ENCODE results near the gene ROBO2.

ROBO2 gene

GRCh38 chr3:77222701-77223100 lies 182.8 kb downstream of the ROBO2 start:
- Histone ChIP-seq H3K4me1 (ENCODE audit: control insufficient read depth, insufficient read depth, low read length) (no peaks in the 10 kb centered on the region), H3K27ac (ENCODE audit: low read depth, low read length) (no peak overlapping the region), H3K4me3 (ENCODE audit: low read length) (no peak overlapping the region), H3K36me3 (ENCODE audit: control insufficient read depth, insufficient read depth, low read length) (no peaks in the 10 kb centered on the region), H3K27me3 (ENCODE audit: control insufficient read depth, insufficient read depth, low read length) (no peaks in the 10 kb centered on the region), H3K9ac (ENCODE audit: low read length) (no peak overlapping the region)

- Histone ChIP-seq H3K27me3 (ENCODE audit: control insufficient read depth, insufficient read depth, low read length) (no peaks in the 10 kb centered on the region), H3K27ac (ENCODE audit: low read depth, low read length) (no peak overlapping the region), H3K9ac (ENCODE audit: low read length) (no peak overlapping the region), H3K4me1 (ENCODE audit: control insufficient read depth, insufficient read depth, low read length) (no peaks in the 10 kb centered on the region), H3K4me3 (ENCODE audit: low read length) (no peak overlapping the region), H3K36me3 (ENCODE audit: control insufficient read depth, insufficient read depth, low read length) (no peaks in the 10 kb centered on the region)
Measured at GRCh38 chr3:77227567-77227966, 187.7 kb downstream of the ROBO2 start.

- H3K4me3 ChIP-seq (ENCODE audit: low read length), result no peak overlapping the region
- no peaks in the 10 kb centered on the region for H3K27me3 ChIP-seq (ENCODE audit: control insufficient read depth, insufficient read depth, low read length)
- H3K4me1 ChIP-seq (ENCODE audit: control insufficient read depth, insufficient read depth, low read length), result no peaks in the 10 kb centered on the region
- H3K36me3 ChIP-seq (ENCODE audit: control insufficient read depth, insufficient read depth, low read length), result no peaks in the 10 kb centered on the region
- H3K9ac ChIP-seq (ENCODE audit: low read length), result no peak overlapping the region
- no peak overlapping the region for H3K27ac ChIP-seq (ENCODE audit: low read depth, low read length)
Measured at GRCh38 chr3:77232557-77232956, 192.7 kb downstream of the ROBO2 start.

DNA sequence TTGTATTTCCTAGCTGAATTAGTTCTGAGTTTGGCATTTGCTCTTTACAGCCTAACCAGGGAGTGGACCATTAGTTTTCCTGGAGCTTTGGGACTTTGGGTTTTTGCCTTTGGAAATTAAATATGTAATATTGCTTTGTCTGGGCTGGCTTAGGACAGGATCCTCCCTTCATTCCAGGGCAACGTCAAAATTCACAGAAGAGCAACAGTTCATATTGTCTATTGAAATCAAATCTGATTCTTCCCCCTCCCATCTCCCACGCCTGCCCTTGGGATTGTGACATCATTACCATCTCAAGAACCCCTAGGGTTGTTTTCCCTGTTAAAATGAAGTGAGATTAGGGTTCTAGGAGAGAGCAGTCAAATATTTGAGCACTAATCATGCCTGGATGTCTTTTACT lies 194.1 kb downstream of the ROBO2 start:
- no peaks in the 10 kb centered on the region for H3K27me3 ChIP-seq (ENCODE audit: control insufficient read depth, insufficient read depth, low read length)
- no peak overlapping the region for H3K9ac ChIP-seq (ENCODE audit: low read length)
- H3K4me3 ChIP-seq (ENCODE audit: low read length), result no peak overlapping the region
- no peak overlapping the region for H3K27ac ChIP-seq (ENCODE audit: low read depth, low read length)
- no peaks in the 10 kb centered on the region for H3K4me1 ChIP-seq (ENCODE audit: control insufficient read depth, insufficient read depth, low read length)
- no peaks in the 10 kb centered on the region for H3K36me3 ChIP-seq (ENCODE audit: control insufficient read depth, insufficient read depth, low read length)

DNA sequence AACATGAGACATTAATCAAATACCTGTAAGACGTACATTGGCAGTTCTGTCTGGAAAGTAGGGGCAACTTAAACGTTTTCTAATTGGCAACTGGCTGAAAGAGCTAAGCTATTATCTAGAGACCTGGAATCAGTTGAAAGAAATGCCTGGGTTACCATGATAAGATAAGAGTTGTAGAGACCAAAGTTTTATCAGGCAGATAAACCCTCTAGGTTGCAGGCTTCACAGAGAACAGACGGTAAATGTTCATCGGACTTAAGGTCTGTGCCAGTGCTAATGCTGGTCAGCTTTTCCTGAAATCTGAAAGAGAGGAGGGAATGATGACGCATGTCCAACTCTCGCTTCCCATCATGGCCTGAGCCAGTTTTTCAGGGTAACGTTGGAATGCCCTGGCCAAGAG lies 196.2 kb downstream of the ROBO2 start:
- Histone ChIP-seq H3K27me3 (ENCODE audit: control insufficient read depth, insufficient read depth, low read length) (no peaks in the 10 kb centered on the region), H3K27ac (ENCODE audit: low read depth, low read length) (no peak overlapping the region), H3K4me1 (ENCODE audit: control insufficient read depth, insufficient read depth, low read length) (no peaks in the 10 kb centered on the region), H3K9ac (ENCODE audit: low read length) (no peak overlapping the region), H3K4me3 (ENCODE audit: low read length) (no peak overlapping the region), H3K36me3 (ENCODE audit: control insufficient read depth, insufficient read depth, low read length) (no peaks in the 10 kb centered on the region)

- no peak overlapping the region for H3K9ac ChIP-seq (ENCODE audit: low read length)
- H3K4me1 ChIP-seq (ENCODE audit: control insufficient read depth, insufficient read depth, low read length), result no peaks in the 10 kb centered on the region
- no peak overlapping the region for H3K4me3 ChIP-seq (ENCODE audit: low read length)
- H3K27ac ChIP-seq (ENCODE audit: low read depth, low read length), result no peak overlapping the region
- no peaks in the 10 kb centered on the region for H3K36me3 ChIP-seq (ENCODE audit: control insufficient read depth, insufficient read depth, low read length)
- H3K27me3 ChIP-seq (ENCODE audit: control insufficient read depth, insufficient read depth, low read length), result no peaks in the 10 kb centered on the region
Measured at GRCh38 chr3:77240072-77240650, 200.3 kb downstream of the ROBO2 start.

DNA sequence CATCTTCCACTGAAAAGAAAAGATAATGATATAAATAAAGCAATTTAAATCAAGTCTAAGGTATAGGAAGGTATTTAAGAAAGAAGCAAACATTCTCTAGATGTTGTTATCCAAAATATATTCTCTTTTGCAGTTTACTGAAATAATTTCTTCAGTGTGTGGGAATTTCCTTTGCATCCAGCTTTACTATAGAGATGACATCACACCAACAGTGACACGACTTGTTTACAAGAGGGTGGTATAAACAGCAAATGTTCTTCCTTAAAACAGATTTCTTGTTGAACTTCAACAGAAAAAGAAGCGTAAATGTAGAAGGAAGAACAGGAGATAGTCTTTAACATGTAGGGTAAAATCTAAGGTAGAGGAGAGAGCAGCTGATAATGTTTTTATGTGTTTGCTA lies 202.5 kb downstream of the ROBO2 start:
- H3K4me3 ChIP-seq (ENCODE audit: low read length), result no peak overlapping the region

DNA sequence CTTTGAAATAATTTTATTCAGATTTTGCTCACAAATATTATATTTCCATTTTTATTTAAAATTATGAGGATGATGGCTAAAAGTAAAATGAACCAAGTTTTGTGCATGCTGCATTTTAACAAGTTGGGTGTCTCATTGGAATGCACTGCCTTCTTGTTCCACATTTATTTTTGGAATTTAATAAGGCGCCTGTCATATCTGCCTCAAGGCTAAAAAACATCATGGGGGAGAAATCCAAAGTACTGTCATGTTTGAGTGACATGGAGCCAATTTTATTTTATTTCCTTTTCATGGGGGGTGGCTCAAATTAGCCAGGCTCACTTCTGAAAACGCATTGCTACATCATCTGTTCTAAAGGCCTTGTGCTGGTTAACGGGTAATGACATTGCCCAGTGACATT lies 205.1 kb downstream of the ROBO2 start:
- Histone ChIP-seq H3K27me3 (ENCODE audit: control insufficient read depth, insufficient read depth, low read length) (no peaks in the 10 kb centered on the region), H3K27ac (ENCODE audit: low read depth, low read length) (no peak overlapping the region), H3K9ac (ENCODE audit: low read length) (no peak overlapping the region), H3K4me3 (ENCODE audit: low read length) (no peak overlapping the region), H3K4me1 (ENCODE audit: control insufficient read depth, insufficient read depth, low read length) (no peaks in the 10 kb centered on the region), H3K36me3 (ENCODE audit: control insufficient read depth, insufficient read depth, low read length) (no peaks in the 10 kb centered on the region)

More for the DNA sequence above, 202.5 kb downstream of the ROBO2 start:
- Histone ChIP-seq H3K4me1 (ENCODE audit: control insufficient read depth, insufficient read depth, low read length) (no peaks in the 10 kb centered on the region), H3K9ac (ENCODE audit: low read length) (no peak overlapping the region), H3K27me3 (ENCODE audit: control insufficient read depth, insufficient read depth, low read length) (no peaks in the 10 kb centered on the region), H3K36me3 (ENCODE audit: control insufficient read depth, insufficient read depth, low read length) (no peaks in the 10 kb centered on the region), H3K27ac (ENCODE audit: low read depth, low read length) (no peak overlapping the region)

- H3K27ac ChIP-seq (ENCODE audit: low read depth, low read length), result no peak overlapping the region
- H3K36me3 ChIP-seq (ENCODE audit: control insufficient read depth, insufficient read depth, low read length), result no peaks in the 10 kb centered on the region
- H3K9ac ChIP-seq (ENCODE audit: low read length), result no peak overlapping the region
- no peak overlapping the region for H3K4me3 ChIP-seq (ENCODE audit: low read length)
- no peaks in the 10 kb centered on the region for H3K4me1 ChIP-seq (ENCODE audit: control insufficient read depth, insufficient read depth, low read length)
- no peaks in the 10 kb centered on the region for H3K27me3 ChIP-seq (ENCODE audit: control insufficient read depth, insufficient read depth, low read length)
Measured at GRCh38 chr3:77247061-77247460, 207.2 kb downstream of the ROBO2 start.

- H3K27me3 ChIP-seq (ENCODE audit: control insufficient read depth, insufficient read depth, low read length), result no peaks in the 10 kb centered on the region
- H3K36me3 ChIP-seq (ENCODE audit: control insufficient read depth, insufficient read depth, low read length), result no peaks in the 10 kb centered on the region
- H3K27ac ChIP-seq (ENCODE audit: low read depth, low read length), result no peak overlapping the region
- no peaks in the 10 kb centered on the region for H3K4me1 ChIP-seq (ENCODE audit: control insufficient read depth, insufficient read depth, low read length)
- H3K4me3 ChIP-seq (ENCODE audit: low read length), result no peak overlapping the region
- H3K9ac ChIP-seq (ENCODE audit: low read length), result no peak overlapping the region
Measured at GRCh38 chr3:77247817-77248216, 207.9 kb downstream of the ROBO2 start.

GRCh38 chr3:77248420-77248819 lies 208.5 kb downstream of the ROBO2 start:
- Histone ChIP-seq H3K27me3 (ENCODE audit: control insufficient read depth, insufficient read depth, low read length) (no peaks in the 10 kb centered on the region), H3K27ac (ENCODE audit: low read depth, low read length) (no peak overlapping the region), H3K36me3 (ENCODE audit: control insufficient read depth, insufficient read depth, low read length) (no peaks in the 10 kb centered on the region), H3K9ac (ENCODE audit: low read length) (no peak overlapping the region), H3K4me3 (ENCODE audit: low read length) (no peak overlapping the region), H3K4me1 (ENCODE audit: control insufficient read depth, insufficient read depth, low read length) (no peaks in the 10 kb centered on the region)

GRCh38 chr3:77251136-77251535 lies 211.2 kb downstream of the ROBO2 start:
- H3K27me3 ChIP-seq (ENCODE audit: control insufficient read depth, insufficient read depth, low read length), result no peaks in the 10 kb centered on the region
- no peak overlapping the region for H3K27ac ChIP-seq (ENCODE audit: low read depth, low read length)
- H3K9ac ChIP-seq (ENCODE audit: low read length), result no peak overlapping the region
- H3K4me3 ChIP-seq (ENCODE audit: low read length), result no peak overlapping the region
- no peaks in the 10 kb centered on the region for H3K4me1 ChIP-seq (ENCODE audit: control insufficient read depth, insufficient read depth, low read length)
- H3K36me3 ChIP-seq (ENCODE audit: control insufficient read depth, insufficient read depth, low read length), result no peaks in the 10 kb centered on the region

GRCh38 chr3:77254967-77255831 lies 215.3 kb downstream of the ROBO2 start:
- Histone ChIP-seq H3K4me3 (ENCODE audit: low read length) (no peak overlapping the region), H3K36me3 (ENCODE audit: control insufficient read depth, insufficient read depth, low read length) (no peaks in the 10 kb centered on the region), H3K9ac (ENCODE audit: low read length) (no peak overlapping the region), H3K4me1 (ENCODE audit: control insufficient read depth, insufficient read depth, low read length) (no peaks in the 10 kb centered on the region), H3K27ac (ENCODE audit: low read depth, low read length) (no peak overlapping the region), H3K27me3 (ENCODE audit: control insufficient read depth, insufficient read depth, low read length) (no peaks in the 10 kb centered on the region)
